GM08714 (cell line): ENCODE results near the gene SQOR.
A peak's percentile ranks its signal among the peaks of the same experiment; 100 is the strongest.

Source experiments
- H3K4me3 ChIP-seq: fragments of 200-500 bp; sonication (Bioruptor generic); 2 replicates; pipeline ENCODE4 v1.5.1; 2014; ENCODE audit warnings: mild to moderate bottlenecking, low read length, inconsistent platforms
- ZNF274 ChIP-seq: IDR thresholded peaks from 2 replicates; pipeline ENCODE4 v1.6.1; 2012; ENCODE audit warnings: mild to moderate bottlenecking, low read depth, low read length

The SQOR gene

DNA sequence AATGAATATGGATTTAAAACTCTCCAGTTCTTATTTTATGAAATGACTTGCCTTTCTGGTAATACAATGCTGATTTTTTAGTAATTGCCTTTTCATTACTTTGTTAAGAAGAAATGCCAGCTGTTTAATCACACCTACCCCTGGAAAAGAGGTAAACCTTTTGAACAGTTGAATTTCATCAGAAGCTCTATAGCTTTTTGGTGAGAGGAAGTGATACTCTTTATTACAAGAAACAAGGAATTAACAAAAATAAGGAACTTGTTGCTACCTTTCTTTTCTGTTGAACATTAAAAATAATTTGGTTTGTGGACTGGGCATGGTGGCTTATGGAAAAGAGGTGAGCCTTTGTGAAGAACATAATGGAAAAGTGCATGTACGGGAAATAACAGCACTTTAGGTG lies 28.0 kb upstream of the SQOR start:
- no peak for TF ChIP-seq ZNF274
- no peak overlapping the region for H3K4me3 ChIP-seq

DNA sequence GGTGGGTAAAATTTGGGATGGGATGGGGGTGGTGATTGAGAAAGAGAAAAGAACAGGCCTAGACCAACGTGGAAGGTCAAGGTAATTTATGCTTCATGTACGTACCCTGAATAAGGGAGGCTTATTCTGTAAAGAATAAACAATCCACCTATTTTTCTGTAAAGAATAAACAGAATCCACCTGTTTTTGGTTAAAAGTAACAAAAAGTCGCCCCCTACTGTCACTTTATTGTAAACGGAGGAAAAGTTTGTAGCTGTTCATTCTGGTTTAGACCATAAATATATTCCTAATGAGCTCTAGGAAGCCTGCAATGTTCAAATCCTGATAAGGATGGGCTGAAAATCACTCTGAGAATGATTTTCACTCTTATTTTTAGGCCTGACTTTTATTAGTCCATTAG lies 23.5 kb upstream of the SQOR start:
- no peak overlapping the region for H3K4me3 ChIP-seq
- no peak for TF ChIP-seq ZNF274

DNA sequence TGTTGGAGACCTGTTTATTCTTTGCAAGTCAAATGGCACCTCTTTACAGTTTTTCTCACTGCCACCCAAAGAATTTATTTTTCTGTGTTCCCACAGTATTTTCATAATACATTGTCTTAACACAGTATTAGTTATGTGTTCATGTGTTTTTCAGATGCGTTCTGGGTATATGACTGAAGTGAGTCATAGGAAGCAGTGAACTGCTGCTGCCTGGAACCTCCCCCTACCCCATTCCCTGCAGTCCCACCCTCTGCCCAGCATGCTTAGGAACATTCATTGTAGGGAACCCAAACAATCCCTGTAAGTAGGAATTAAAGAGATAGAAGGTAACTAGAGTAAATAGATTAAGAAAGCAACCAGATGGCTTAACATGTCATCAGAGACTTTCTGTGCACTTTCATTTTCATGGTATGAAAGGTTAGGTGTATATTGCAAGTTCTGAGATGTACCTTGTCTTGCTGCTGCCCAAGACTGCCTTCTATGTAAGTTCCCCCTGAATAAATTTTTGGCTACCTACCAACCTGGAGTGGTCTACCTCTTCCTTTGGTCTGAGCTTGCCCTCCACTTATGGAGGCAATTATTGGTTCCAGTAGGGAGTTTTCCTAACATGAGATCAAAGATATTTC lies 21.9 kb upstream of the SQOR start:
- H3K4me3 ChIP-seq = no peak overlapping the region
- no peak for TF ChIP-seq ZNF274

DNA sequence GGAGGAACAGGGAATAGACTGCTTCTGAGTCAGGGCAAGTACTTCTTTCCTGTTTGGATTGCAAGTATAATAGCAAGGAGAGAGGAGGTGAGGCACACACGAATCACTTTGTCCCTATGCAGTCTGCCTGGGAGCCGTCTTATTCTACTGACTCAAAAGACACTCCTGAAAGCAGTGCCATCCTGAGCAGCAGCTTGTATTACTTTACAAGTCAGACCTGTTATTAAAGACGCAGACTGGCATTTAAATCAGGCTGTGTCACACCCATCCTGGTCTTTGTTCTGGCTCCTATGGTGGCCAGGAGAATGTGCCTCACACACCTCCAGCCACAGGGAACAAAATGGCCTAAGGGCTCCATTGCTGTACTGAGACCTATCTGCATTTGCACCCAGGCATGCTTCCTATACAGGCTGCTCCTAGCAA lies 17.9 kb upstream of the SQOR start:
- TF ChIP-seq ZNF274 = no peak
- no peak overlapping the region for H3K4me3 ChIP-seq

DNA sequence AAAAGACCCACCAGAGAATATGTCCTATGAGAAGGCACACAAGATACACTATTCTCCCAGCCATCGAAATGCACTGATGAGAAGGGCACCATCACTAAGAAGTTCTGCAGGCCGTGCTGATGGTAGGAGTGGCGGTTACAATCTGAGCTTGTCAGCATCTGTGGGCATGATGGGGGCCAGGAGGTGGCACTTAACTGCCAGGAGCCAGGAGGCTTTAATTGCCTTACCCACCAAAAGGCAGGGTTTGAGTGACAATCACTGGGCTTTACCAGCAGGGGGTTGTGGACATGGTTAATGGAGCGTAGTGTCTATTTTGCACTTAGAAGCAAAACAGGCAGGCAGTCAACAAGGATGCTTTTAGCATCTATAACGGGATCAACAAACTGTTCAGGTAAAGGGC lies 16.0 kb upstream of the SQOR start:
- H3K4me3 ChIP-seq = no peak overlapping the region
- TF ChIP-seq ZNF274 = no peak

DNA sequence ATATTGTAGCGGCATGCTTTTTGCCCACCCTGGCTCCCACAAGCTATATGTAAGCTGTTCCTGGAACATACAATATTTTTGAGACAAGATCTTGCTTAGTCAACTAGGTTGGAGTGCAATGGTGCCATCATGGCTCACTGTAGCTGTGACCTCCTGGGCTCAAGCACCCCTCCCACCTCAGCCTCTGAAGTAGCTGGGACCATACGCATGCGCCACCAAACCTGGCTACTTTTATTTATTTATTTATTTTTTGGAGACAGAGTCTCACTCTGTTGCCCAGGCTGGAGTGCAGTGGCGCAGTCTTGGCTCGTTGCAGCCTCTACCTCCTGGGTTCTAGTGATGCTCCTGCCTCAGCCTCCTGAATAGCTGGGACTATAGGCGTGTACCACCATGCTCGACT lies 6.7 kb upstream of the SQOR start:
- TF ChIP-seq ZNF274 = no peak
- no peak overlapping the region for H3K4me3 ChIP-seq

DNA sequence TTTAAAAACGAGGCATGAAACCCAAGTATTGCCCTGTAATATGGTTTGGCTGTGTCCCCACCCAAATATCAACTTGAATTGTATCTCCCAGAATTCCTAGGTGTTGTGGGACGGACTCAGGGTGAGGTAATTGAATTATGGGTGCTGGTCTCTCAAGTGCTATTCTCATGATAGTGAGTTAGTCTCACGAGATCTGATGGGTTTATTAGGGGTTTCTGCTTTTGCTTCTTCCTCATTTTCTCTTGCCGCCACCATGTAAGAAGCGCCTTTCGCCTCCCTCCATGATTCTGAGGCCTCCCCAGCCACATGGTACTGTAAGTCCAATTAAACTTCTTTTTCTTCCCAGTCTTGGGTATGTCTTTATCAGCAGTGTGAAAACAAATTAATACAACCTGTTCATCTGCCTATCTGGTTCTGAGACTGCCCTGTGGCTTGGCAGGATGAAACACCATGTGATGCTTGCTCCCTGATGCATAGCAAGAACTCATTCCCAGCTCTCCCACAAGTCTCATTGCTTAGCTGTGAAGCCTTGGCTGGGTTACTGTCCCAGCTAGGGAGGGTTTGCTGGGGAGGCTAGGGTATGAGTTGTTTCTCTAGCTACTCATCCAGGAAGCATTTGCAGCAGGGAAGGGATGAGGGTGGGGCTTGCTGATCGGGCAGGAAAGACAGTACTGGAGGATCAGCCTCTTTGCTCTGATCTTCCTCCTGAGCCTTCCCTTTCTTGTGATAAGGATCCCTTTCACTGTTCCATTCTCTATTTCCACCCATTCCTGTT lies 3.7 kb upstream of the SQOR start:
- H3K4me3 ChIP-seq = no peak overlapping the region
- TF ChIP-seq ZNF274 = no peak

DNA sequence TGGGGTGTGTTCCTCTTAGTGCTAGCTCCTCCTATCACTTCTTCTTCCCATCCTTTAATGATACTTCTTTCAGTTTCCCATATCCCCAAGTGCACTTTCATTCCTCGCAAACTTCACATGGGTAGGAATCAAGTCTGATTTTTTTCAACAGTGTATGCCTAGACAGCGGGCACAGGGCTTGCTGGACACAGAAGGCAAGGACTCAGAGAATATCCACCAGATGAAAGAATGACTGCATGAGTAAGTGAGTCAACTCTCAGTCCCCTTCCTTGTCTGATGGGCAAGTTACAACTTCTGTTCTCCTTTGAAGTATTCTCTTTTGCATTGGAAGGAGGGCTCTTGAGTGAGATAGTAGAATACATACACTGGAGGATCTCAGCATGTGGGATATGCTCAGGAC lies 3.1 kb upstream of the SQOR start:
- no peak for TF ChIP-seq ZNF274

DNA sequence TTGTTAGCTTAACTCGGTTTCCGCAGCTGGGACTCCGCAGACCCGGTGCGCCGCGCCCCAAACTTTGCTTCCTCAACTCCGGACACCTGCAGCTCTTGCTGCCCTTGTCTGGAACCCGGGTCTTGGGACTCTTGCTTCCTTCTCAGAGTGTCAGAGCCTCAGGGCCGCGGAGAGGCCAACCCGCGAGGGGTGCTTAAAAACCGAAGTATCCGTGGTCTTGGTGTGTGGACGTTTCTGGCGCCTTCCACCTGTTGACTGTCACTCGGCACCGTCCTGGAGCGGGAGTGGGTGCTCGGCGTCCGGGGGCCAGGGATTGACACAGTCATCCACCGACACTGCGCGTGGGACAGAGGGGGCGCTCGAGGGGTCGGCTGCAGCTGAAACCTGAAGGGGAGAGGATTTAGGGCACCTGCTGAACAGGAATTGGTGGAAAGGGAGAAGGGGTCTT lies 386 bp downstream of the SQOR start:
- TF ChIP-seq ZNF274 = no peak
- peak overlapping the region; percentile 83 for H3K4me3 ChIP-seq

More for the DNA sequence above, 3.1 kb upstream of the SQOR start:
- no peak overlapping the region for H3K4me3 ChIP-seq

DNA sequence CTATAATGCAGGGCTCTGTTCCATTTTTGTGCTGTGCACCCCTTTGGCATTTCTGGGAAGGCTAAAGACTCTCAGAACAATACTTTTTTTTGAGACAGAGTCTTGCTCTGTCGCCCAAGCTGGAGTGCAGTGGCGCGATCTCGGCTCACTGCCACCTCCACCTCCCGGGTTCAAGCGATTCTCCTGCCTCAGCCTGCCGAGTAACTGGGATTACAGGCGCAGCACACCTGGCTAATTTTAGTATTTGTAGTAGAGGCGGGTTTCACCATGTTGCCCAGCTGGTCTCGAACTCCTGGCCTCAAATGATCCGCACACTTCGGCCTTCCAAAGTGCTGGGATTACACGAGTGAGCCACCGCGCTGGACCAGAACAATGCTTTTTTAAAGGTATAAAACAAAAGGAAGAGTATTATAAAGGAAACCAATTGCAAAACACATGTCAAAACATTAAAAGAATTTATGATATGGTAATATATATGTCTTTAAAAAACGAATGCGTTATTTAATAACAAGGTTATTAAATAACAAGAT lies 999 bp downstream of the SQOR start:
- no peak for TF ChIP-seq ZNF274
- H3K4me3 ChIP-seq = peak overlapping the region; percentile 83

DNA sequence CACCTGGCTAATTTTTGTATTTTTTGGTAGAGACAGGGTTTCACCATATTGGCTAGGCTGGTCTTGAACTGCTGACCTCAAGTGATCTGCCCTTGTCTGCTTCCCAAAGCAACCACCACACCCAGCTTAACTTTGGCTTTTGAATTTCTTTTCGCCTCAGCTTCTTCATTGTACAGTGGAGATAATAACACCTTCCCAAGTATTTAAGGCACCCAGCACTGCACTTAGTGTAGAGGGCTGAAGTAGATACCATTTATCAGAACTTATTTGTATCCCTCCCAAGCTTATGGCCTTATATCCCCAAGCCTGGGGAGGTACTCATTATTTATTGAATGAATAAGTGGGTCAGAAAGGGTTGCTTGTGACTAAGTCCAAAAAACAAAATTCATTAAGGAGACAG lies 2.3 kb downstream of the SQOR start:
- TF ChIP-seq ZNF274 = no peak
- no peak overlapping the region; the same call in 1 of the 2 replicates for H3K4me3 ChIP-seq

DNA sequence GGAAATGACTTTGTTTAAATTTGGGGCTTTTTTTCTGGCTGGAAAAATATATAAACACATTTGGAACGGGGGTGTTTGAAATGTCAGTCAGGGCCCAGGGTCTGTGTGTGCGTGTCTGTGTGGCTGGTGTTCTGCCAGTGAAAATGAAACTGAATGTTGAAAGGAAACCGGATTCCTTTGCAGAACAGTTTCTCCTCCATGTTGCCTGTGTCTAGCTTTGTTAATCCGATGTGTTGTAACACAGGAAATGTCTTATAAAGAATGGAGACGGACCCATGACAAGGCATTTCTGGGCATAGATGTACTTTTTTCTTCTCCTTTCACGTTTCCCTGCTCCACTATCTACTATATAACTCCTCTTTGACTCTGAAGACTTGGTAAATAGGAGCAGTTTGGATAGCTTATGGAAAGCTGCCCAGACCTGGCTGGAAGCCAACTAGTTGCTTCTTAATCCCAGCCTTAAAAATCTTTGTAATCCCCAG lies 2.8 kb downstream of the SQOR start:
- no peak for TF ChIP-seq ZNF274
- H3K4me3 ChIP-seq = peak overlapping the region; percentile 34; the same call in 1 of the 2 replicates

DNA sequence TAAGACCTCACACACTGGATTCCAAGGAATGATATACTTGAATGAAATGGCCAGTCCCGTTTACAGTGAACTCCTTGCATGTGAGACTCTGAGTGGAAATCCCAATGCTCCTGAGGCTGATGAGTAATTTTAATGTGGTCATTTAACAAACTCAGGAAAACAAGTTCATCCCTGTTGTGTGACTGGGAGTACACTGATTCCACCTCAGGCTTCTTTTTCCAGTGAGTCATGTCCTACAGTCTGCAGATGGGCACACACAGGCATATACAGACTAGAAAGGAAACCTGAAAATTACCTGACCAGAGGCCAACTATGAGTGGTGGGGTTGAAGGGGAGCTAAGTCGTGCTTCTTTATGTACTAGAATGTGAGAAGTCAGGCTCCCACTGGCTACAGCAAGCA lies 5.8 kb downstream of the SQOR start:
- no peak overlapping the region for H3K4me3 ChIP-seq
- no peak for TF ChIP-seq ZNF274

DNA sequence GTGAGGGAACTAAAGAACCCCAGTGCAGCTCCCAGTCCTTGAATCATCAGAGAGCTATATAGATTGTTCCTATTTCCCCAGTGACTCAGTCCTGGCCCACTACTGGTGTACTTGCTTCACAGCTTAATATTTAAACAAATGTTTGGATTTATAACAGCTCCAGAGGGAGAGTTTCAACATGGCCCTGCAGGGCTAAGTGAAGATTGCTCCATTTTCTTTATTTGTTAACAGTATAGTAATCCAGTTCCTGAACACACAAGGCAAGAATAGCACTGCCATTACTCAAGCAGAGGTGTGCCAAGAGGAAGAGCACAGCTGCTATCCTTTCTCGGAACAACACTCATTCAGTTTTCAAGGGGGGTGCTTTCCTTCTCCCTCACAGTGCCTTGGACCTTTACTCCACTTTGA lies 6.5 kb downstream of the SQOR start:
- TF ChIP-seq ZNF274 = no peak
- no peak overlapping the region for H3K4me3 ChIP-seq
